OCI-M2 (cell line): ENCODE measurements around the gene RERG.
"Not testable (repeated sequence)": the region's sequence is repeated elsewhere in the genome, so short reads cannot be mapped to it uniquely, and the experiment has no call there.

Experiments used
- DNase-seq: peaks from one replicate; lab custom pipeline; 2025; ENCODE audit not compliant: unreplicated experiment; lab: John Stamatoyannopoulos, UW

Gene RERG

GRCh38 chr12:15151161-15152091 lies 69.8 kb downstream of the RERG start:
- no peak for DNase-seq

- no peak for DNase-seq
These were observed 74.6 kb downstream of the RERG start for GRCh38 chr12:15146585-15146984.

- no peak for DNase-seq
These were observed 77.8 kb downstream of the RERG start for GRCh38 chr12:15143467-15143866.

GRCh38 chr12:15142711-15143110 lies 78.5 kb downstream of the RERG start:
- DNase-seq, result no peak

- no peak for DNase-seq
These were observed 89.8 kb downstream of the RERG start for GRCh38 chr12:15131431-15131830.

GRCh38 chr12:15130541-15130940 lies 90.7 kb downstream of the RERG start:
- no peak for DNase-seq

- DNase-seq, result no peak
These were observed 97.8 kb downstream of the RERG start for GRCh38 chr12:15123401-15123800.

- no peak for DNase-seq
These were observed 98.9 kb downstream of the RERG start for GRCh38 chr12:15122344-15122743.

GRCh38 chr12:15118955-15119354 lies 102.3 kb downstream of the RERG start:
- no peak for DNase-seq

GRCh38 chr12:15116983-15117382 lies 104.2 kb downstream of the RERG start:
- no peak for DNase-seq

- DNase-seq, result no peak
These were observed 105.1 kb downstream of the RERG start for GRCh38 chr12:15116086-15116485.

GRCh38 chr12:15115434-15115833 lies 105.8 kb downstream of the RERG start:
- no peak for DNase-seq

- DNase-seq, result no peak
These were observed 106.7 kb downstream of the RERG start for GRCh38 chr12:15114501-15114900.

GRCh38 chr12:15092826-15093225 lies 128.4 kb downstream of the RERG start:
- DNase-seq, result no peak

GRCh38 chr12:15090441-15090840 lies 130.8 kb downstream of the RERG start:
- no peak for DNase-seq

- DNase-seq, result no peak
These were observed 133.1 kb downstream of the RERG start for GRCh38 chr12:15088105-15088504.

GRCh38 chr12:15077751-15078150 lies 143.5 kb downstream of the RERG start:
- not testable (repeated sequence) for DNase-seq

GRCh38 chr12:15074351-15074750 lies 146.9 kb downstream of the RERG start:
- no peak for DNase-seq

- DNase-seq, result no peak
These were observed 162.1 kb downstream of the RERG start for GRCh38 chr12:15059123-15059522.
